ENCODE results near the gene IGFL4.

Gene IGFL4

DNA sequence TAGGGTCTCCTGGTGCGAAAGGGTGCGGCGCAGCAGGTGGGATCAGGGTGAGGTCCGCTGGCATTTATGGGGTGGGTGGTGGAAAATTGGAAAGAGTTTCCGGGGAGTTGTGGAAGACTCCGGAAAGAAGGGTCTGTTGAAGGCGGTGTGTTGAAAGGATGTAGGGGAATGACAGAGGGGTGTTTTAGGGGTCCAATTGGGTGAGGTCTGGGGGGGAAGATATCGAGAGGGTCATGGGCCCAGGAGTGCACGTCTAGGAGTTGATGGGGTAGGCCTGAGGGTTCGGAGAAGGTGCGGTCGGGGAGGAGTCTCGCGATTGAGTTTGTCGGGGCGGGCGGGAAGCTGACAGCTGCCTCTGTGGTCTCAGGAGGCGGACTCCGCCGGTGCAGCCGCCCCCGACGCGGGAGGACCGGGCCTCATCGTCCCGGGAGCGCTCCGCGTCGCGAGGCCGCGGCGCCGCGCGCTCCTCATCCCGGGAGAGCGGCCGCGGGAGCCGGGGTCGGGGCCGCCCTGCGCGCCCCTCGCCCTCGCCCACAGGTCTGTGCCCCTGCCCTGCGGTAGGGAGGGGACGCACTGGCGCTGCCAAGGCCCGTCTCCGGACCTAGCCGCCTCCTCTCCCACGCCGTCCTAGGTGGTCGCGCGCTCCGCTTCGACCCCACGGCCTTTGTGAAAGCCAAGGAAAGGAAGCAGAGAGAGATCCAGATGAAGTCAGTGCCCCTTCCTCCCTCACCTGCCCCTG is 24.9 kb downstream of the IGFL4 start:
- Histone ChIP-seq H3K36me3 (no peaks in the 10 kb centered on the region), H3K9me3 (ENCODE audit: severe bottlenecking) (no peaks in the 10 kb centered on the region), H3K4me3 (ENCODE audit: low read depth, low read length) (peak overlapping the region; percentile 52), H3K27me3 (ENCODE audit: insufficient read depth, low read depth, severe bottlenecking) (no peaks in the 10 kb centered on the region), H3K27ac (no peak overlapping the region)
- TF ChIP-seq, protein P1, sequence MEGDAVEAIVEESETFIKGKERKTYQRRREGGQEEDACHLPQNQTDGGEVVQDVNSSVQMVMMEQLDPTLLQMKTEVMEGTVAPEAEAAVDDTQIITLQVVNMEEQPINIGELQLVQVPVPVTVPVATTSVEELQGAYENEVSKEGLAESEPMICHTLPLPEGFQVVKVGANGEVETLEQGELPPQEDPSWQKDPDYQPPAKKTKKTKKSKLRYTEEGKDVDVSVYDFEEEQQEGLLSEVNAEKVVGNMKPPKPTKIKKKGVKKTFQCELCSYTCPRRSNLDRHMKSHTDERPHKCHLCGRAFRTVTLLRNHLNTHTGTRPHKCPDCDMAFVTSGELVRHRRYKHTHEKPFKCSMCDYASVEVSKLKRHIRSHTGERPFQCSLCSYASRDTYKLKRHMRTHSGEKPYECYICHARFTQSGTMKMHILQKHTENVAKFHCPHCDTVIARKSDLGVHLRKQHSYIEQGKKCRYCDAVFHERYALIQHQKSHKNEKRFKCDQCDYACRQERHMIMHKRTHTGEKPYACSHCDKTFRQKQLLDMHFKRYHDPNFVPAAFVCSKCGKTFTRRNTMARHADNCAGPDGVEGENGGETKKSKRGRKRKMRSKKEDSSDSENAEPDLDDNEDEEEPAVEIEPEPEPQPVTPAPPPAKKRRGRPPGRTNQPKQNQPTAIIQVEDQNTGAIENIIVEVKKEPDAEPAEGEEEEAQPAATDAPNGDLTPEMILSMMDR (IDR thresholded peaks at IDR 0.05; ENCODE audit: low read depth, low read length), result no peak
- DNase-seq, result no peak

DNA sequence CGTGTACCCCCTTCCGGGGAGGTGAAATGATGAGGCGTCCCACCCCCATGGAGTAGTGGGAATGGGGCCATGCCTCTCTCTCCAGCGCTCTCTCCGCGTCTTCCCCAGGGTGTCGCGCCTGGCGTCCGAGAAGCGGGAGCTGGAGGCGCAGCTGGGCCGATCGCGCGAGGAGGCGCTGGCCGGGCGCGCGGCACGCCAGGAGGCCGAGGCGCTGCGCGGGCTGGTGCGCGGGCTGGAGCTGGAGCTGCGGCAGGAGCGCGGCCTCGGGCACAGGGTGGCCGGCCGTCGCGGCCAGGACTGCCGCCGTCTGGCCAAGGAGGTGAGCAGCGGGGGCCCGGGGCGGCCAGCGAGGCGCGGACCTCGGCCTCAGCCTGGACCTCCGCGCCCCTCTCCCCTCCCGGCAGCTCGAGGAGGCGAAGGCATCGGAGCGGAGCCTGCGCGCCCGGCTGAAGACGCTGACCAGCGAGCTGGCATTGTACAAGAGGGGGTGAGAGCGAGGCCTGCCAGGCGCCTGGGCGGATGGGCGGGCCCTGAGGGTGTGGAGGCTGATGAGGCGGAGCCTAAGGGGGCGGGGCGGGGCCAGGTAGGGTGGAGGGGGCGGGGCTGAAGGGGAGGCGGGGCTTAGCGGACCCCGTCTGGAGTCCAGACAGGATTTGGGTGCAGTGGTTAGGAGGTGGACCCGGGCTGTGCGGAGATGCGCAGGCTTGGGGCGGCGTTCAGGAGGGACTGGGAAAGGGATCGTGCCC is 25.7 kb downstream of the IGFL4 start:
- peak overlapping the region; percentile 28 for H3K4me3 ChIP-seq (ENCODE audit: low read depth, low read length)
- TF ChIP-seq, protein P1 (IDR thresholded peaks at IDR 0.05; ENCODE audit: low read depth, low read length), result 0 out of 2 replicates have a peak, but pooled peaks have one; percentile 17
- DNase-seq, result peak; percentile 75
- H3K36me3 ChIP-seq, result no peaks in the 10 kb centered on the region
- H3K27me3 ChIP-seq (ENCODE audit: insufficient read depth, low read depth, severe bottlenecking), result no peaks in the 10 kb centered on the region
- no peak overlapping the region for H3K27ac ChIP-seq
- no peaks in the 10 kb centered on the region for H3K9me3 ChIP-seq (ENCODE audit: severe bottlenecking)

DNA sequence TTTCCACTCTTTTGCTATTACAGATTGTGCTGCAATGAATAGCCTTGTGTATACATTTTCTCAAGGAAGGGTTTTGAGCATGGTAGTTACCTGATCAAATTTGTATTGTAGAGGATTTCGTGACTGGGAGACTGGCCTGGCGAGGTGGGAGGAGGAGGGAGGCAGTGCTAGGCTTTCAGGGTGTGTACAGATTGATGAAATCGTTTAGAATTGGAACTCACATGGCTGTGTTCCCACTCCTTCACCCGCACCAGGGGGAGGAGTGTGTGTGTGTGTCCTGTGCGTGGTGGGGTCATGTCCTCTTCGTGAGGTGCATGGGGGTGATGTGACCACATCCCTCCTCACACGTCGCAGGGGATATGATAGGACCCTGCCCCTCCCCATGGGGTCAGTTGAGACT is 26.3 kb downstream of the IGFL4 start:
- TF ChIP-seq, protein P1 (IDR thresholded peaks at IDR 0.05; ENCODE audit: low read depth, low read length), result no peak
- Histone ChIP-seq H3K9me3 (ENCODE audit: severe bottlenecking) (no peaks in the 10 kb centered on the region), H3K4me3 (ENCODE audit: low read depth, low read length) (peak overlapping the region; percentile 24), H3K27me3 (ENCODE audit: insufficient read depth, low read depth, severe bottlenecking) (no peaks in the 10 kb centered on the region), H3K36me3 (no peaks in the 10 kb centered on the region), H3K27ac (no peak overlapping the region)
- no peak for DNase-seq

DNA sequence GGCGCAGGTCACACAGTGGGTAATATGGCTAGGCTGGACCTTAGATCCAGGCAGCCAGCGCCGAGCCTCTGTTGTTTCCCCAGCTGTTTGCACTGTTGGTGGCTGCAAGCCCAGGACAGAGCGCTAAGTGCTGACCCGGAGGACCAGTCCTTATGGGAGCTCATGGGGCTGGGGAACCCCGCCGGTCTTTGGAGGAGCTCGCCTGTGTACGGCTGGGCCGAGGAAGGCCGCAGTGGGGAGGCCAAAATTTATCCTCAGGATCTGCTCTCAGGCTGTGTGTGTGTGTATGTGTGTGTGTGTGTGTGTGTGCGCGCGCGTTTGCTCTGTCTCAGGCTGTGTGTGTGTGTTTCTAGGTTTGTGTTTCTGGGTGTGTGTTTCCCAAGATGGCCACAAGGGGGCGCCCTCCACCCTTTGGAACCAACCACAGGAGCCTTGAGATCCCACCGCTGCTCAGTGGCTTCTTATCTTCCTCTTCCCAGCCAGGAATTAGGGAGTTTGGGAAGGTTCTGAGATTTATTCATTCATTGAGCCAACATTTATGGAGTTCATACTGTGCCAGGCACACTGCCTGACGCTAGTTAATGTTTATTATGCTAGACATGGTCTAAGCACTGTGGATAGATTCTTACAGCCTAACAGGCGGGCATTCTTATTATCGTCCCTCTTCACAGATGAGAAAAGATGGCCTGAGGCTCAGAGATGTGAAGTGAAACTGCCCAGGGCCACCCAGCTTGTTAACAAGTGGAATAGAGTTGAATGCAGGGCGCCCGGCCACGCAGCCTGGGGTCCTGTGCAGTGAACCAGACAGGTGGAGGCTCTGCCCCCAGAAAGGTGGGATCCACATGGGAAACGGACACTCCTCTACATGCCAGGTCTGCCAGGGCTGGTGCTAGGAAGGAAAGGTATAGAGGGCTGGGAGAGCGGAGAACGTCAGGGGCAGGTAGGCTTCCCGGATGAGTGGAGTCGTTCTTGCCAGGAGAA is 31.0 kb downstream of the IGFL4 start:
- DNase-seq, result peak; percentile 79
- Histone ChIP-seq H3K36me3 (no peaks in the 10 kb centered on the region), H3K4me3 (ENCODE audit: low read depth, low read length) (no peak overlapping the region), H3K9me3 (ENCODE audit: severe bottlenecking) (no peaks in the 10 kb centered on the region), H3K27me3 (ENCODE audit: insufficient read depth, low read depth, severe bottlenecking) (no peaks in the 10 kb centered on the region), H3K27ac (no peak overlapping the region; the same call in 1 of the 2 replicates)
- TF ChIP-seq, protein P1 (IDR thresholded peaks at IDR 0.05; ENCODE audit: low read depth, low read length), result peak; percentile 69

DNA sequence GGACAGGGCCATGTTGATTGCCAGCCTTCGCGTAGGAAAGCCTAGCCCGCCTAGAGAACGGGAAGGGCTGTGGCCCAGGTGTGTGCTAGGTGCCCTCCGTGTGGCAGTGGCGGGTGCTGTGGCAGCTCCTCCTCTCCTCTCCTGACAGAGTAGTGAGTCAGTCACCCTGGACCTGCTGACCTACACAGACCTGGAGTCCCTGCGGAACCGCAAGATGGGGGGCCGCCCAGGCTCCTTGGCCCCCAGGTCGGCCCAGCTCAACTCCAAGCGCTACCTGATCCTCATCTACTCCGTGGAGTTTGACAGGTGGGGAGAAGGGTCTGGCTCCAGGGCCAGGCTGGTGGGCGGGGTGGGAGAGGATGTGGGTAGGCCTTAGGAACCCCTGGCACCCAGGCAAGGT is 34.4 kb downstream of the IGFL4 start:
- Histone ChIP-seq H3K4me3 (ENCODE audit: low read depth, low read length) (no peak overlapping the region), H3K27ac (no peak overlapping the region), H3K9me3 (ENCODE audit: severe bottlenecking) (no peaks in the 10 kb centered on the region), H3K27me3 (ENCODE audit: insufficient read depth, low read depth, severe bottlenecking) (no peaks in the 10 kb centered on the region), H3K36me3 (no peaks in the 10 kb centered on the region; the same call in 1 of the 2 replicates)
- TF ChIP-seq, protein P1 (IDR thresholded peaks at IDR 0.05; ENCODE audit: low read depth, low read length), result no peak
- no peak for DNase-seq
